K562 (cell line): Measurements from ENCODE around the gene SLC8A1. TPM values are rescaled to one million over a fixed set of nuclear protein-coding genes. Genes with fewer than 3 reads are reported as not detected.

Source experiments
- ATAC-seq: fragments of 200-7000 bp; cut with Tn5 transposase; 3 replicates; pipeline ENCODE4 v1.9.1; 2020; ENCODE audit warnings: moderate library complexity
- BruUV-seq: library from RNA; stranded (reverse); fragments of 400-500 nt; replicated peaks from 2 replicates; lab custom pipeline; 2021; lab: Mats Ljungman, UMichigan
- CTCF ChIA-PET: fragments of 300-600 bp; formaldehyde crosslinking; extraction: SDS; loops from one replicate; lab custom pipeline; 2021; ENCODE audit warnings: low intra/inter-chr PET ratio; lab: Yijun Ruan, JAX
- POLR2A ChIA-PET: fragments of 300-600, 350-650 bp; sonication (Branson Sonifier 250); formaldehyde crosslinking; extraction: SDS; loops from one replicate; lab custom pipeline; 2021; ENCODE audit warnings: antibody characterized with exemption, inconsistent platforms; lab: Yijun Ruan, JAX
- DNase-seq, 4 experiments: peaks; one replicate each; pipeline versions ENCODE4 v3.0.0 to v3.0.0-alpha.2; 2011 to 2018; ENCODE audit warnings: low spot score in 3 of 4, mixed read lengths in 3 of 4; ENCODE audit errors: extremely low read depth in 1 of 4
- FAIRE-seq: peaks from 2 replicates; lab custom pipeline; 2011; peaks lifted over from hg19 to GRCh38; lab: Jason Lieb, UNC
- H2AFZ ChIP-seq: 2 replicates; pipeline ENCODE4 v1.6.0; 2011; ENCODE audit warnings: low read depth, low read length, control low read depth, inconsistent platforms
- H3K27ac ChIP-seq: fragments of 200-600 bp; 3 replicates; pipeline ENCODE4 v1.8.0; 2011; ENCODE audit warnings: low read depth, mild to moderate bottlenecking, control low read depth, inconsistent platforms, low read length, moderate library complexity, mixed read lengths; ENCODE audit errors: extremely low read depth
- H3K27me3 ChIP-seq, 2 experiments: fragments of 300-600 bp in 1 of 2; 2 replicates in 1 of 2; 3 replicates in 1 of 2; pipeline versions ENCODE4 v1.6.0 to v1.8.0; 2011; ENCODE audit warnings: inconsistent platforms in 2 of 2, low read length in 2 of 2, mild to moderate bottlenecking in 1 of 2, mixed read lengths in 1 of 2, moderate library complexity in 1 of 2; ENCODE audit not compliant: control insufficient read depth in 2 of 2, insufficient read depth in 2 of 2
- H3K36me3 ChIP-seq: fragments of 300-600 bp; 3 replicates; pipeline ENCODE4 v1.8.0; 2011; ENCODE audit warnings: mild to moderate bottlenecking, low read length, inconsistent platforms; ENCODE audit not compliant: control insufficient read depth, insufficient read depth
- H3K4me1 ChIP-seq, 2 experiments: fragments of 200-600 bp in 1 of 2; replicated peaks in 1 of 2; 2 replicates in 1 of 2; 3 replicates in 1 of 2; pipeline versions ENCODE4 v1.5.1 to v1.8.0; 2011; ENCODE audit warnings: inconsistent platforms in 2 of 2, low read length in 2 of 2, mild to moderate bottlenecking in 1 of 2, mixed read lengths in 1 of 2, moderate library complexity in 1 of 2; ENCODE audit not compliant: control insufficient read depth in 2 of 2, insufficient read depth in 2 of 2
- H3K4me2 ChIP-seq: 2 replicates; pipeline ENCODE4 v1.6.1; 2011; ENCODE audit warnings: low read length, control low read depth, inconsistent platforms, mixed read lengths; ENCODE audit not compliant: insufficient read depth
- H3K4me3 ChIP-seq: fragments of 200-600 bp; sonication (generic), shearing (Covaris generic); 2 replicates; pipeline ENCODE4 v1.5.1; 2016; ENCODE audit warnings: control low read depth, inconsistent platforms
- H3K79me2 ChIP-seq: fragments of 200-600 bp; 3 replicates; pipeline ENCODE4 v1.8.0; 2011; ENCODE audit warnings: low read length, inconsistent platforms; ENCODE audit not compliant: control insufficient read depth, insufficient read depth
- H3K9ac ChIP-seq, 2 experiments: 2 replicates each; pipeline versions ENCODE4 v1.6.0 to v1.6.1; 2011; ENCODE audit warnings: low read depth in 2 of 2, low read length in 2 of 2, control low read depth in 1 of 2, inconsistent platforms in 1 of 2, mild to moderate bottlenecking in 1 of 2, mixed read lengths in 1 of 2; ENCODE audit not compliant: insufficient read depth in 1 of 2
- H3K9me1 ChIP-seq: one replicate; pipeline ENCODE4 v1.6.0; 2011; ENCODE audit warnings: inconsistent platforms, mild to moderate bottlenecking, low read length, moderate library complexity; ENCODE audit not compliant: control insufficient read depth, insufficient read depth
- H3K9me3 ChIP-seq: replicated peaks from 2 replicates; pipeline ENCODE4 v1.5.1; 2011; ENCODE audit warnings: low read depth, low read length, inconsistent platforms; ENCODE audit not compliant: control insufficient read depth, insufficient read depth
- H4K20me1 ChIP-seq: replicated peaks from 2 replicates; pipeline ENCODE4 v1.6.1; 2011; ENCODE audit warnings: low read length, inconsistent platforms, mixed read lengths; ENCODE audit not compliant: control insufficient read depth, insufficient read depth
- CHD7 ChIP-seq: fragments of 200-600 bp; sonication (generic); IDR thresholded peaks from one replicate; pipeline ENCODE4 v1.6.1; 2012; ENCODE audit warnings: mild to moderate bottlenecking, low read depth, low read length, inconsistent platforms
- ETV1 ChIP-seq: fragments of 450-650 bp; conservative IDR thresholded peaks from 2 replicates; pipeline ENCODE4 v1.6.1; 2016; ENCODE audit warnings: missing genetic modification characterization, control low read depth, low read depth, missing compliant biosample characterization
- HNRNPK ChIP-seq: fragments of 200-400 bp; formaldehyde crosslinking; IDR thresholded peaks from one replicate; pipeline ENCODE4 v1.6.1; 2018; ENCODE audit warnings: mild to moderate bottlenecking, low read depth, low read length; ENCODE audit not compliant: poor library complexity, severe bottlenecking
- KDM2B ChIP-seq: fragments of 250-450 bp; sonication (Bioruptor Pico); IDR thresholded peaks from 2 replicates; pipeline ENCODE4 v1.8.0; 2021; ENCODE audit warnings: mild to moderate bottlenecking, moderate library complexity
- KLF10 ChIP-seq: fragments of 250-450 bp; sonication (Bioruptor Pico); IDR thresholded peaks from 2 replicates; pipeline ENCODE4 v1.6.1; 2021; ENCODE audit warnings: matching md5 sums
- NCOA1 ChIP-seq: fragments of 450-650 bp; IDR thresholded peaks from 2 replicates; pipeline ENCODE4 v1.6.1; 2016; ENCODE audit warnings: low read depth
- TAL1 ChIP-seq: fragments of 450-650 bp; IDR thresholded peaks from 2 replicates; pipeline ENCODE4 v1.6.1; 2016; ENCODE audit warnings: mild to moderate bottlenecking
- ZBTB17 ChIP-seq: fragments of 450-650 bp; formaldehyde crosslinking; IDR thresholded peaks from 2 replicates; pipeline ENCODE4 v1.4.0; 2020; ENCODE audit warnings: mild to moderate bottlenecking
- ZNF124 ChIP-seq: sonication (generic); formaldehyde crosslinking; IDR thresholded peaks from 2 replicates; pipeline ENCODE4 v1.8.1; 2022; ENCODE audit warnings: missing genetic modification reagents
- ZNF449 ChIP-seq: fragments of 250-450 bp; sonication (Bioruptor Pico); IDR thresholded peaks from 2 replicates; pipeline ENCODE4 v1.8.0; 2022; ENCODE audit warnings: moderate library complexity, mild to moderate bottlenecking, inconsistent platforms
- WGBS: fragments of 100-300 bp; shearing (Covaris generic); methylation state at CpG from one replicate; pipeline ENCODE4 v1.1.6; 2016; ENCODE audit warnings: low coverage, mixed read lengths; ENCODE audit not compliant: insufficient coverage; ENCODE audit errors: missing lambda C conversion rate; 5-methylcytosine and 5-hydroxymethylcytosine counted together
- in situ Hi-C: fragments of 300-500 bp; cut with MboI; formaldehyde crosslinking; loops from 4 replicates; pipeline ENCODE4 v1.15.0; 2018; ENCODE audit warnings: inconsistent platforms, mixed read lengths
- intact Hi-C: fragments of 100-400 bp; cut with micrococcal nuclease; formaldehyde crosslinking; loops from 2 replicates; pipeline ENCODE4 v1.14.2; 2022
- polyA plus RNA-seq, 8 experiments: library from polyadenylated mRNA; depleted of rRNA in 4 of 8; stranded (reverse) in 5 of 8; unstranded in 3 of 8; fragments of >200 nt; fragmentation: Nextera tagmentation in 2 of 8; fragmentation: Illumina TruSeq in 1 of 8; extraction: Ambion mirVana in 2 of 8; extraction: Trizol in 1 of 8; gene quantifications; 2 replicates each; pipeline versions ENCODE4 v1.2.1 to v1.2.3, GENCODE V29; 2011 to 2014; ENCODE audit warnings: inconsistent platforms in 1 of 8, missing spikeins in 1 of 8
- total RNA-seq, 7 experiments: library from RNA; depleted of rRNA in 6 of 7; stranded (reverse); fragments of >200 nt in 6 of 7; fragmentation: Illumina TruSeq in 2 of 7; extraction: Trizol in 2 of 7; gene quantifications; 2 replicates each; pipeline versions ENCODE4 v1.2.1 to v1.2.3, GENCODE V29; 2011 to 2021; ENCODE audit warnings: low replicate concordance in 1 of 7

The SLC8A1 gene
- total and polyA plus RNA-seq, 9 of the 15 experiments (the other 6 are each of a cell fraction or from before 2014, with no cell fraction given) = not detected

- no peaks in the 10 kb centered on the region for H3K36me3 ChIP-seq
- H3K9me1 ChIP-seq = no peaks in the 10 kb centered on the region
- H2AFZ ChIP-seq = no peak overlapping the region
- ATAC-seq = no peak
- no peak overlapping the region for H3K4me2 ChIP-seq
- BruUV-seq = no TSS peak
- intact Hi-C loops = no loop called here
- no peaks in the 10 kb centered on the region for H3K79me2 ChIP-seq
- no peak for DNase-seq
- POLR2A ChIA-PET = no interaction called here
- H3K4me1 ChIP-seq = no peaks in the 10 kb centered on the region
- H4K20me1 ChIP-seq = no peaks in the 10 kb centered on the region
- H3K4me3 ChIP-seq = no peak overlapping the region
- 0% methylated on average over 3 of the region's 3 CpGs for WGBS
- no peak overlapping the region for H3K27ac ChIP-seq
- no peak overlapping the region for H3K9ac ChIP-seq
- FAIRE-seq = no peak
- no peaks in the 10 kb centered on the region for H3K27me3 ChIP-seq
- CTCF ChIA-PET = no interaction called here
- H3K9me3 ChIP-seq = no peaks in the 10 kb centered on the region; the same call in 1 of the 2 replicates
- in situ Hi-C loops = no loop called here
- no peak for TF ChIP-seq KLF10 (CRISPR knock-in tag)
- no peak for TF ChIP-seq HNRNPK
- TF ChIP-seq ZNF449 (CRISPR knock-in tag) = no peak
- TF ChIP-seq ZBTB17 (CRISPR knock-in tag) = no peak
- no peak for TF ChIP-seq KDM2B
- TF ChIP-seq ETV1 (tag) = no peak
- TF ChIP-seq TAL1 = no peak
- TF ChIP-seq CHD7 = no peak
- TF ChIP-seq ZNF124 = no peak
- no peak for TF ChIP-seq NCOA1
Observed at GRCh38 chr2:40131081-40131704, 320.7 kb downstream of the SLC8A1 start.
